NOMO-1 (cell line): Measurements from ENCODE around the gene ASB4.
"Not testable (repeated sequence)": the region's sequence is repeated elsewhere in the genome, so short reads cannot be mapped to it uniquely, and the experiment has no call there.

Experiments used
- DNase-seq, 2 experiments: peaks; one replicate each; lab custom pipeline; 2025; ENCODE audit not compliant: unreplicated experiment in 2 of 2; lab: John Stamatoyannopoulos, UW

ASB4 gene

GRCh38 chr7:95478272-95479037, 7.3 kb upstream of the ASB4 start:
- peak in 1 of 2 experiments; percentile 15 for DNase-seq

- no peak for DNase-seq
Measured at GRCh38 chr7:95479992-95480624, 5.6 kb upstream of the ASB4 start.

GRCh38 chr7:95481271-95482165, 4.2 kb upstream of the ASB4 start:
- DNase-seq: no peak

GRCh38 chr7:95482424-95482823, 3.3 kb upstream of the ASB4 start:
- DNase-seq: no peak

- DNase-seq: no peak
Measured at GRCh38 chr7:95490231-95490762, 4.6 kb downstream of the ASB4 start.

- DNase-seq: no peak
Measured at GRCh38 chr7:95491201-95491600, 5.5 kb downstream of the ASB4 start.

GRCh38 chr7:95491634-95492314, 6.0 kb downstream of the ASB4 start:
- DNase-seq: no peak

- no peak for DNase-seq
Measured at GRCh38 chr7:95493247-95493646, 7.5 kb downstream of the ASB4 start.

GRCh38 chr7:95493844-95494243, 8.1 kb downstream of the ASB4 start:
- DNase-seq: no peak

- no peak for DNase-seq
Measured at GRCh38 chr7:95501261-95501832, 15.6 kb downstream of the ASB4 start.

- no peak for DNase-seq
Measured at GRCh38 chr7:95502403-95502802, 16.7 kb downstream of the ASB4 start.

GRCh38 chr7:95503271-95504131, 17.8 kb downstream of the ASB4 start:
- DNase-seq: no peak

- not testable (repeated sequence) for DNase-seq
Measured at GRCh38 chr7:95504132-95504588, 18.4 kb downstream of the ASB4 start.

- DNase-seq: no peak
Measured at GRCh38 chr7:95508780-95509179, 23.0 kb downstream of the ASB4 start.

GRCh38 chr7:95509199-95509598, 23.5 kb downstream of the ASB4 start:
- no peak for DNase-seq

GRCh38 chr7:95511716-95512260, 26.0 kb downstream of the ASB4 start:
- peak; percentile 89 to 97 for DNase-seq

- no peak for DNase-seq
Measured at GRCh38 chr7:95517458-95517857, 31.7 kb downstream of the ASB4 start.

GRCh38 chr7:95517870-95518269, 32.1 kb downstream of the ASB4 start:
- peak in 1 of 2 experiments; percentile 14 for DNase-seq

GRCh38 chr7:95520136-95520535, 34.4 kb downstream of the ASB4 start:
- no peak for DNase-seq
